ENCODE measurements around the gene PTGER4.

DNA sequence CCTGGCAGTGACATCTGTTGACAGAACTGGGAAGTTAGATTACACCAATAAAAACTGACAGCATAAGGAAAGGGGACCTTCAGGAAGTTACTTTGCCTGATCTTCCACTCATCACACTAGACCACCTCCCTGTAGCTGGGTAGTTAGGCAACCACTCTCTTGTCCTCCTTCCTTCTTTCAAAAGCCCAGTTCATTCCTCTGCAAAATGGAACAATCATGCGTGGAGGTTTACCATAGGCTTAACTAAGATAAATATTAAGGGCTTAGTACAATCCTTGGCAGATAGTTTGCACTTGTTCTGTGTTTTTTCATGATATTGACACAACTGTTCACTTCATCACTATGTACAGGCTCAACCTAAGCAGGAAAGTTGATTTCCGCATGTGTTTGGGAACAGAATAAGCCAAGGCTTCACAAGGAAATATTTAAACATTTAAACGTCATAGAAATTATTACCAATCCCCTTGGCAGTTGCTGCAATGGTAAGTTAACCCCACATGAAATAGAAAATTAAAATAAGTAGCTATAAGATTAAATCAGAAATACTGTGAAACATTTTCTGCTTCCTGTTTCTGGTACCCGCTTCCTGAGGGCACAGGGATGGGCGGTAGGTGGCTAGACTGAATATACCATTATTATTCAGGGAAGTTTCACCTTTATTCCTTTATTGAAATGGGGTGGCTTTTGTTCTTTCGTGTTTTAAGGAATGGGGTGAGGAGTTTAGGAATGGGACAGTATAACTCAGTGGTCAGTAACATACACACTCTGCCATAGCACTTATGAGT, 9.9 kb upstream of the PTGER4 start:
- TF ChIP-seq, protein P1, sequence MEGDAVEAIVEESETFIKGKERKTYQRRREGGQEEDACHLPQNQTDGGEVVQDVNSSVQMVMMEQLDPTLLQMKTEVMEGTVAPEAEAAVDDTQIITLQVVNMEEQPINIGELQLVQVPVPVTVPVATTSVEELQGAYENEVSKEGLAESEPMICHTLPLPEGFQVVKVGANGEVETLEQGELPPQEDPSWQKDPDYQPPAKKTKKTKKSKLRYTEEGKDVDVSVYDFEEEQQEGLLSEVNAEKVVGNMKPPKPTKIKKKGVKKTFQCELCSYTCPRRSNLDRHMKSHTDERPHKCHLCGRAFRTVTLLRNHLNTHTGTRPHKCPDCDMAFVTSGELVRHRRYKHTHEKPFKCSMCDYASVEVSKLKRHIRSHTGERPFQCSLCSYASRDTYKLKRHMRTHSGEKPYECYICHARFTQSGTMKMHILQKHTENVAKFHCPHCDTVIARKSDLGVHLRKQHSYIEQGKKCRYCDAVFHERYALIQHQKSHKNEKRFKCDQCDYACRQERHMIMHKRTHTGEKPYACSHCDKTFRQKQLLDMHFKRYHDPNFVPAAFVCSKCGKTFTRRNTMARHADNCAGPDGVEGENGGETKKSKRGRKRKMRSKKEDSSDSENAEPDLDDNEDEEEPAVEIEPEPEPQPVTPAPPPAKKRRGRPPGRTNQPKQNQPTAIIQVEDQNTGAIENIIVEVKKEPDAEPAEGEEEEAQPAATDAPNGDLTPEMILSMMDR (IDR thresholded peaks at IDR 0.05): no peak
- no peak for TF ChIP-seq POLR2A (IDR thresholded peaks at IDR 0.05)
